SKM-1 (cell line): Measurements from ENCODE around the gene FBXO44.
"Not testable (repeated sequence)": the region's sequence is repeated elsewhere in the genome, so short reads cannot be mapped to it uniquely, and the experiment has no call there.

Experiments used
- DNase-seq: peaks from one replicate; lab custom pipeline; 2025; ENCODE audit not compliant: unreplicated experiment; lab: John Stamatoyannopoulos, UW

The FBXO44 gene, protein sequence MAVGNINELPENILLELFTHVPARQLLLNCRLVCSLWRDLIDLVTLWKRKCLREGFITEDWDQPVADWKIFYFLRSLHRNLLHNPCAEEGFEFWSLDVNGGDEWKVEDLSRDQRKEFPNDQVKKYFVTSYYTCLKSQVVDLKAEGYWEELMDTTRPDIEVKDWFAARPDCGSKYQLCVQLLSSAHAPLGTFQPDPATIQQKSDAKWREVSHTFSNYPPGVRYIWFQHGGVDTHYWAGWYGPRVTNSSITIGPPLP

DNA sequence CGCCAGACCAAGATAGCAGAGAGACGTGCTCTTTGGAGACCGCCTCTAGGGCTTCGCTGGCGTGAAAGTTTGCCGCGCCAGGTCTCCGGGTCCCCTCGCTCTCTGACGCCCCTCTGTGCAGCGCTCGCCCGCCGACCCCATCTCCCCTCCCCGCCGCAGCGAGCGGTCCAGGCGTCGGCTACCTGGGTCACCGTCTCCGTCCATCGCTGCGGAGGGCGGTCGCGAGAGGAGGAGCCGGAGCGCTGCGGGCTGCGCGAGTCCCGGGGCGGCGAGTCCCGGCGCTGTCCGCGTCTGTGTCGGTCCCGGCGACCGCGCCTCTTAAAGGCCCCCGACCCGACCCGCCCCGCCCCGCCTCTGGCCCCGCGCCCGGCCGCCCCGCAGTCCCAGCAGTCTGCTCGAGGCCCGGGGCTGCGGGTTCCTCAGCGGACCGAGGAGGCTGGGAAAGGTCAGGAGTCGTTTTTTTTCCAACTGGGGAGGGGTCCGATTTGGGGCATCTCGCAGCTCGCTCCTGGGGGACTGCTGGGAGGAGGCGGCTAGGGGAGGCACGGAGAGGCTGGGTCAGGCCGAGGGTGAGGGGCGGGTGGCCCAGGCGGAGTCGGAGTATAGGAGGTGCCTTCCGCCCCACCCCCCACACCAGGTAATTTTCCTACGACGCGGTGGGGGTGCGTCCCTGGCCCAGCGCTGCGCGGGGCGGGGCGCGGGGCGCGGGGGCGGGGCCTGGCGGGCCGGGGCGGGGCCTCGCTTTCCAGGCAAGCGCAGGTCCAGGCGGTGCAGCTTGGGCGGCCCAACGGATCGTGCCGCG lies at the start of gene FBXO44, which contains the start of gene FBXO2:
TSS of gene FBXO44 (plus strand) at position 741 of the 802 bp plus-strand sequence. CDS start 959 bp downstream, outside the sequence.
TSS of gene FBXO2 (minus strand) at position 293 of the 802 bp plus-strand sequence. CDS start at position 204, 89 bp downstream.
- DNase-seq: no peak

DNA sequence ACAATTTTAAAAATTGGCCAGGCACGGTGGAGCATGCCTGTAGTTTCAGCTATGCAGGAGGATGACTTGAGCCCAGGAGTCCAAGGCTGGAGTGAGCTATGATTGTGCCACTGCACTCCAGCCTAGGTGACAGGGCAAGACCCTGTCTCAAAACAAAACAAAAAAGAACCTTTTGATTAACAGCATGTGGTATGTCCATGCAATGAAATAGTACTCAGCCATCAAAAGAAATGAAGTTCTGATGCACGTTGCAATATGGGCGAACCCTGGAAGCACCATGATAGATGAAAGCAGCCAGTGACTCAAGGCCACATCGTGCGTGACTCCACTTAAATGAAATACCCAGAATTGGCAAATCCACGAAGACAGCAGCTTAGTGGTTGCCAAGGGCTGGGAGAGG lies 47.9 kb upstream of the FBXO44 start:
- DNase-seq: no peak

DNA sequence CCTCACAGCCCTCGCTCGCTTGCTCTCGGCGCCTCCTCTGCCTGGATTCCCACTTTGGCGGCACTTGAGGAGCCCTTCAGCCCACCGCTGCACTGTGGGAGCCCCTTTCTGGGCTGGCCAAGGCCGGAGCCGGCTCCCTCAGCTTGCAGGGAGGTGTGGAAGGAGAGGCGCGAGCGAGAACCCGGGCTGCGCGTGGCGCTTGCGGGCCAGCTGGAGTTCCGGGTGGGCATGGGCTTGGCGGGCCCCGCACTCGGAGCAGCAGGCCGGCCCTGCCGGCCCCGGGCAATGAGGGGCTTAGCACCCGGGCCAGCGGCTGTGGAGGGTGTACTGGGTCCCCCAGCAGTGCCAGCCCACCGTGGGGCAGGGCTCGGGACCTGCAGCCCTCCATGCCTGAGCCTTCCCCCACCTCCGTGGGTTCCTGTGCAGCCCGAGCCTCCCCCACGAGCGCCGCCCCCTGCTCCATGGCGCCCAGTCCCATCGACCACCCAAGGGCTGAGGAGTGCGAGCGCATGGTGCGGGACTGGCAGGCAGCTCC lies 46.0 kb upstream of the FBXO44 start:
- not testable (repeated sequence) for DNase-seq

DNA sequence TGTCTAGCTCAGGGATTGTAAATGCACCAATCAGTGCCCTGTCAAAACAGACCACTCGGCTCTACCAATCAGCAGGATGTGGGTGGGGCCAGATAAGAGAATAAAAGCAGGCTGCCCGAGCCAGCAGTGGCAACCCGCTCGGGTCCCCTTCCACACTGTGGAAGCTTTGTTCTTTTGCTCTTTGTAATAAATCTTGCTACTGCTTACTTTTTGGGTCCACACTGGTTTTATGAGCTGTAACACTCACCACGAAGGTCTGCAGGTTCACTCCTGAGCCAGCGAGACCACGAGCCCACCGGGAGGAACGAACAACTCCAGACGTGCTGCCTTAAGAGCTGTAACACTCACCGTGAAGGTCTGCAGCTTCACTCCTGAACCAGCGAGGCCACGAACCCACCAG lies 45.3 kb upstream of the FBXO44 start:
- not testable (repeated sequence) for DNase-seq

DNA sequence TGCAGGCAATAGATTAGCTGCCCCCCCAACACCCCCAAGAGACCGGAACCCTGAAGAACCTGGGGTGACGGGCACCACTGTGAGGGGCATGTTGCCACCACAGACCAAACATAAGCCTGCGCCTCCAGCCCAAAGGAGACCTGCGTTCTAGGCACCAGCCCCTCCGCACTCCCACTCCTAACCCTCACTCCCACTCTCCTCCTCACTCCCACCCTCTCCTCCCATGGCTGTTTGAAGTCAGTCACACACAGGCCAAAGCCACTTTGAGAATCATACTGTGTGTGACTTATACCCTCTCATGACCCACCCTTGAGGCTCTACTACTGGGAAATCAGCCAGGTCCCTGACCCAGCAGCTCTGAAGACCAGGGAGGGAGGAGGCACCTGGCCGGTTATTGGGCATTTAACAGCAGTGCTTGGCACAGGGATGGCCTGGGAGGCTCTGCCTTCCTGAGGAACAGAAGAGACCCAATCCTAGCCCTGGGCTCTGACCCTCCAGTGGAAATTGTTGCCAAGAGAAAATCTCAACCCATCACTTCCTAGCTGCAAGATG lies 44.0 kb upstream of the FBXO44 start:
- no peak for DNase-seq

DNA sequence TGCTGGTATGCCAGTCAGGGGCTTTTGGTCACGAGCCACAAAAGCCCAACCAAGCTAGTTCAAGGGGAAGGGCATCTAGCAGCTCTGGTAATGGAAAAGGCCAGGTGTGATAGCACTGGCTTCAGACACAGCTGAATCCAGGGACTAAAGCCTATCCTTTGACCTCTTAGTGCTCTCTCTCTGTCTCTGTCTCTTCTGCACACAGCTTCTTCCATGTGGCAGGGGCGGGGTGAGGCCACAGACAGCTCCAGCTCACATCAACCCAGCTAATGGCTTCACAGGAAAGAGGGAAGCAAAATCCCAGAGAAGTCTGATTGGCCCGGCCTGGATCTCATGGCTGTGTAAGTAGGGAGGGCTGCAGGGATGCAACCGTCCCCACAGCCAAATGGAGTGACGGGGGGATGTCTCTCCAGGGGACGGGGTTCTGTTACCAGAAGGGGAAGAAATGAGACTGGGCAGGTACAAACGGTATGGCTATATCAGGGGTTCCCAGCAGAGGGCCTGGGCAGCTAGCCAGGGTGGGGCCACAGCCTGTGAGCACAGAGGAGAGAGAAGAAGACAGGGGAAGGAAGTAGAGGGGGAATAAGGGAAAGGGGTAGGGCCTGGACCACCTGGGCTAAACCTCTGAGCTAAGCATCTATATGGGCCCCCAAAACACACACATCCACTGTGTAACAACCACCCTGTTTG lies 42.9 kb upstream of the FBXO44 start:
- no peak for DNase-seq

DNA sequence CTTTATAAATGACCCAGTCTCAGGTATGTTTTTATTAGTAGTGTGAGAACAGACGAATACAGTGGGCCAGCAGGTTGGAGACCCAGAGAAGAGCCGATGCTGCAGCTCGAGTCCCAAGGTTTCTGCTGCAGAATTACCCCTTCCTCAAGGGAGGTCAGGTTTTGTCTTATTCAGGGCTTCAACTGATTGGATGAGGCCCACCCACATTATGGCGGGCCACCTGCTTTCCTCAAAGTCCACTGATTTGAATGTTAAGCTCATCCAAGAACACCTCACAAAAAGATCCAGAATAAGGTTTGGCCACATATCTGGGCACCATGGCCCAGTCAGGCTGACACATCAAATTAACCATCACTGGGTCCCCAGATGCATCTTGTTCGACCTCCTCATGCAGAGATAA lies 41.3 kb upstream of the FBXO44 start:
- no peak for DNase-seq

DNA sequence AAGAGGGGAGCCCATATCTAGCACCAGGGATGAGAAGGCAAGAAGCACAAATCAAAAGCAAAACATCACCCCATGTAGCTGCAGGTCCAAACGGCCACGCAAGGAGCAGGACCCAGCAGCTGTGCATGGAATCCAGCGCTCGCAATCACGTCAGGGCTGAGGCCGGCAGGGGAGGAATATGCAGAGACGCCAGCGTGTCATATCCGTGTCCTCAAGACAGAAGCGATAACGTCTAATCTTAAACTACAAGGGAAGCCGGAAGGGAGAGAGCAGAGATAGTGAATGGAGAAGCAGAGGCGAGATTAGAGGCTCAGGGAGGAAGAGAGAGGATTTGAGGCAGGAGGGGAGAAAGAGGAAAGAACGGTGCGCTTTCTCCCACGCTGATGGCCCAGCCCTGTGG lies 39.6 kb upstream of the FBXO44 start:
- DNase-seq: no peak

DNA sequence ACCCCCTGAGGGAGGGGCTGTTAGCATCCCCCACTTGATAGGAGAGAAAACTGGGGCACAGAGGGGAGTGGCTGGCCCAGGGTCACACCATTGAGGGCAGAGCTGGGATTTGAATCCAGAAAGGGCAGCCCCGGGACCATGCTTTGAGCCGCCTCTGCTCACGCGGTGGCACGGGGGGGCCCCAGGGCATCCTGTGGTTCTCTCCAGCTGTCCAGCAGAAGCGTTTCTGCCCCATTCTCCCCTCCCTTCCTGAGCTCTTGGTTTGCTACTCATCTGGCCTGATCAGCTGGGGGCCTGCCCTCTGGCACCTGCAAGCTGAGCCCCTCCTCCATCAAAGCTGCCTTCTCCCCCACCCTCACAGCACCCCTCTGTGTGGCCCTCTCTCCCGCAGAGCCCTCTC lies 37.9 kb upstream of the FBXO44 start:
- DNase-seq: no peak

DNA sequence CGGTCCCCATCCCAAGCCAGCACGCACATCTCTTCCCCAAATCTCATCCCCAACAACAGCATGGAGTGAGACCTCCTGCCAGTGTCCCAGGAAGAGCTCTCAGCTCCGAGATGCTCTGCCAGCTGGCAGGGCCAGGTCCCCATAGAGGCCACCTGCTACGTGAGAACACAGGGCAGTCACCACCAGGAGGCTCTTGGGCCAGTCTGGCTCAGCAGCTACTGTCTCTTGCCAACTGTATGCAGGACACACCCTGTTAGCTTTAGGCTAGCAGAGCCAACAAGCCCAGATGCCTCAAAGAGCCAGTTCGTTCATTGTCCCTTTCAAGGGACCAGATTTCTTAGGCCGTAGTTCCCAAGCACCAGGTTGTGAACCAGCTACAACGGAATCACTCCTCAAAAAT lies 37.4 kb upstream of the FBXO44 start:
- DNase-seq: no peak

DNA sequence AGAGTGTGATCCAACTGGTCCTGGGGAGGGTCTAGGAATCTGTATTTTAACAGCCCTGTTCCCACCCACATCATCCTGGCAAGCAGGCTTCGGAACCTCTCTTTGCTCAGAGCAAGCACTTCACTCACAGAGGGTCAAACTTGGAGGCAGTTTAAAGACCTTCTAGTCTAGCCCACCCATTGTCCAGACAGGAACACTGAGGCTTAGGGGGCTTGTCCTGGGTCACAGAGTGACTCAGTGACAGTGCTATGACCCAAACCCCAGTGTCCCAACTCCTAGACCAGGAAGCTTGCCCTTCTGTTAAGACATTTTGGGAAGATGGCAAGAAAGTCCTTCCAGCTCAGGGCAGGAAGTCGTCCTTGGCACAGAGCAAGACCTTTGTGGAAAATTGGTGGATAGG lies 36.9 kb upstream of the FBXO44 start:
- DNase-seq: no peak

DNA sequence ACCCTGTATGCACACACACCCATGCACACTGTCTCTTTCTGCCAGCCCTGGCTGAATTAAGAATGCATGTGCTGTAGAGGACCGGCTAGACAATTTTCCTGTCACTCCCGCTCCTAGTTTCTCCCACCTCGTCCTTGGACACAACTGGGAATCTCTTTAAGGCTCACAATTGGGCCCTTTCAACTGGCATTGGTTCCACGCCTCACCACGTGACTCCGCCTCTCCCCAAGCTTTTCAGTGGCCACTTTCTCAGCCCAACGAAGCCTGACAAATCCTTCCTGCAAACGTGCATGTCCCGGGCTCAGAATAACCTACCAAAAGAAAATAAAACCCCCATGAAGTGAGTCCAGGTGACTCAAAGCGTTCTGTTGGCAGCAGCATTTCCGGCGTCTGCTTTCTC lies 34.3 kb upstream of the FBXO44 start:
- no peak for DNase-seq

DNA sequence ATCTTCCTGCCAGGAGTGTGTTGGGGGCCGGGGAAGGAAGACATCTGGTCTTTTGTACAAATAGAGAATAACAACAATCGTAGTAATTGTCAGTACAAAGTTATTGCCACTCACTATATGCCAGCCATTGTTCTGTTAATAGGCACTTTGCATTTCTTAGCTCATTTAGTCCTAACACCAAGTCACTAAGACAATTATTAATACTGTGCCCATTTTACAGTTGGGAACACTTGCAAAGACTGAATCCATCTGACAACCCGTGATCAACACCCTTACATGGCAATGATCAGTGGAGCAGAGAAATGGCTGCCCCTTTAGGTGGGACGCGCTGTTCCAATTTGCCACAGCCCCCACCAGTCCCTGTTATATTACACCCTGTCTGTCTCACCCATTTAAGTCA lies 33.8 kb upstream of the FBXO44 start:
- DNase-seq: no peak

DNA sequence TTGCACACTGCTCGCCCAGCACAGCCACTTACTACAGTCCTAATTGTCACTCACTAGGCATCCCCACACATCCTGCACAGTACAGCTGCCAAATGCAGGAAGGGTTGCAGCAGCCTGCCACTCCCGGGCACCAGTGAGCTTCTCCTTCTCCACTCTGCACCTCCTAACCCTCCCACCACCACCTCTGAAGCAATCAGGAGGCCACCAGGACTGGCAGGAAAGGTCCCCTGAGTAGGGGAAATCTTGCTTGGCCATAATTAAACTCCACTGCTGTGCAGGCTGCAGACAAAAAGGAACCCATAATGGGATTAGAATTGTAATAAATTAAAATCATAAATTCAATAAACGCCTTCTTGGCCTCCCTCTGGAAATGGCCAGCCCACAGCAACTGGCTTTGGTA lies 32.3 kb upstream of the FBXO44 start:
- DNase-seq: no peak

DNA sequence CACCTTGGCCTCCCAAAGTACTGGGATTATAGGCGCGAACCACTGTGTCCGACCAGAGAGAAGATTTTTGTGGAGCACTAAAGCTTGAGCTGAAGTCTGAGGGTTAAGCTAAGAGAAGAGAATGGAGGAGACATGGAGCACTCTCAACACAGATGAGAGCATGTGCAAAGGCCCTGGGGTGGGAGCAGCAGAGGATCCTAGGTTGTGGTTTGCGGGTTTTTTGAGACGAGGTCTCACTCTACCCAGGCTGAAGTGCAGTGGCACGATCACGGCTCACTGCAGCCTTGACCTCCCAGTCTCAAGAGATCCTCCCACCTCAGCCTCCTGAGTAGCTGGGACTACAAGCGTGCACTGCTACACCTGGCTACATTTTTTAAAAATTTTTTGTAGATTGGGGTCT lies 31.0 kb upstream of the FBXO44 start:
- no peak for DNase-seq

DNA sequence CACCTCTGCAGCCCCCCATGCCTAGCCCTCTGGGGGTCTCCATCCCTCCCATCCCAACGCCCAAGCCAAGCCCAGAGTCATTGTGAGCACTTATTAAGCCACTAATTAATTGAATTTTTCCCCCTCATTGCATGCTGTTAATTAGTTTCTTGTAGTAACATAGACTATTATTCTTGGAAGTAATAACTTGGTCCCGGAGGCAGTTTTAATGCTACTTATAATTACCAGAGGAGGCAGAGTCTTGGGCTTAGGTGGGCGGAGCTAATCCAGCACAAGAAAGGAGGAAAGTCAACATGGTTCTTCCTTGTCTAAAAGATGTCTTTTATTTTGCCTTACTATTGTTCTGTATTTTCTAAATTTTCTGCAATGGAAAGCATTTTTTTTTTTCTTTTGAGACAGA lies 28.1 kb upstream of the FBXO44 start:
- DNase-seq: no peak

DNA sequence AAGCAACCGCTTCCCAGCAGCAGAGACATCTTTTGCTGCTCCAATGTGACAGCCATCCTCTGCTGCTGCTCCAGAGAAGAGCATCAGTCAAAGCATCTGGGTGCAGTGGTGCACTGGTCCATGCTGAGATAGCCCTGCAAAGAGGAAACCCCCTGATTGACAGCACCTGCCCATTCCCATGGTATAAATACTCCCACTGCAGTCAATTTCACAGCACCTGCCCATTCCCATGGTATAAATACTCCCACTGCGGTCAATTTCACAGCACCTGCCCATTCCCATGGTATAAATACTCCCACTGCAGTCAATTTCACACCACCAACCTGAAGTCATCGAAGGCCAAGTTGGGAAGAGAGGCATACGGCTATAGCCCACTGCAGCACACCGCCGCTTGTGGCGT lies 25.9 kb upstream of the FBXO44 start:
- no peak for DNase-seq

DNA sequence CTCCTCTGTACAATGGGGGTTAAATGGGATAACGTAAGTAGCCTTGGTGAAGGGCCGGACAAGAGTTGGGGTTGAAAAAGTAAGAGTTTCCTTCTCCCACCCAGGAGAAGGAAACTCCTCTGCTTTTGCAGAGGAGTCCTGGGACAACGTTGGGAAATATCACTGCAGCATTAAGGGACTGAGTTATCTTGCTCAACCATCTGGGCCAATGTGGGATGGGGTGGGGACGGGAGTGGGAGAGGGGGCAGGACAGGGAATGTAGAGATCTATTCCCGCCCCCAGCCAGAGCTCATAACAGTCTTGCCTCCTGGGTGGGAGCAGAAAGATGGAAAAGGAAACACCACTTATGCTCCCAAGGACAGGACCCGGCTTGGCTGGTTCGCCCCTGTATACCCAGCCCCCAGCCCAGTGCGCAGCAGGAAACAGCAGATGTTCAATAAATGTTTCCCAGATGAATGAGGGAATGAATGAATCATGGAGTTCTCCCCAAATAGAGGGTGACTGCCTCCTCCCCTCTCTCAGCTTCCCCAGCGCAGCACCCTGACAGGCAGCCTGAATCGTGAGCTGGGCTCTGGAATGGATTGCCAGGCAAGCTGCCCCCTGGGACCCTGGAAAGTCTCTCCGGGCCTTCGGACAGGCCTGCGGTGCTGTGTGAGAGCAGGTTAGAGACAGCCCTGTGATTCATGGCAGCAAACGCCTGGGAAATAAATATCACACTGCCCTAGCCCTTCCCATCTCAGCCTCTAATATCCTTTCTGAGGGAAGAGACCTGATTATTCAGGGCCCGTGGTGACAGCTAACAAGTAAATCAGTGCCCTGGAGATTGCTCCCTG lies 25.3 kb upstream of the FBXO44 start:
- DNase-seq: no peak

DNA sequence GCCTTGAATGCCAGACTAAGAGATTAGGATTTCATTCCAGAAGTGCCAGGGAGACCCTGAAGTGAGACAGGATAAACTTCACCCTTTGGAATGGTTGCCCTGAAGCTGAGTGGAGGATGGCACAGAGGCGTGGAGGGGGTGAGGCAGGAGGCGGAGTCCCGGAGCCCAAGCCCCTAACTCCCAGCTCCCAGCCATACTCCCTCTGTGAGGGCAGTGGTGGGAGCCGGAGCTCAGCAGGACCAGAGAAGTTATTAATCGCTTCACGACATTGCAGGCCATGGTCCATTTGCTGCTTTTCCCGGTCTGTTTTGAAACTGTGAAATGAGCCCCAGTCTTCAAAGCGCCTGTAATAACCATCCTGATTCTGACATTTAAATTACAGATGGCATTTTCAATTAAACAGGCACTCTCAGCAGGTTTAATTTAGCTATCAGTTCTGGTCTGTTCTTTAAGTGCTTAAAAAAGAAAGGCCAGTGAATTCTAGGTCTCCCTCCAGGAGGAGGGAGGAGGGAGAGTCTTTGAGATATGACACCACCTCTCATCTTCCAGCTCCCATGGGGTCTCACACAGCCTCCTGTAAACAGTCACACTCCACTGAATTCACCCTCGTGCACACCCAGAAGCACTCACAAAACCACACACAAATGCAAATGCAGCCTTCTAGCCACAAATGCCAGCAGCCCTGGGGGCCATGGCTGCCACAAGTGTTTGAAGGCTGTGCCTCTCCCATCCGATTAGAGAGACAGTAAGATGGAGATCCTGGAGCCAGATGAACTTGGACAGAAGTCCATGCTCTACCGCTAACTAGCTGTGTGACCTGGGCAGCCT lies 20.1 kb upstream of the FBXO44 start:
- no peak for DNase-seq

DNA sequence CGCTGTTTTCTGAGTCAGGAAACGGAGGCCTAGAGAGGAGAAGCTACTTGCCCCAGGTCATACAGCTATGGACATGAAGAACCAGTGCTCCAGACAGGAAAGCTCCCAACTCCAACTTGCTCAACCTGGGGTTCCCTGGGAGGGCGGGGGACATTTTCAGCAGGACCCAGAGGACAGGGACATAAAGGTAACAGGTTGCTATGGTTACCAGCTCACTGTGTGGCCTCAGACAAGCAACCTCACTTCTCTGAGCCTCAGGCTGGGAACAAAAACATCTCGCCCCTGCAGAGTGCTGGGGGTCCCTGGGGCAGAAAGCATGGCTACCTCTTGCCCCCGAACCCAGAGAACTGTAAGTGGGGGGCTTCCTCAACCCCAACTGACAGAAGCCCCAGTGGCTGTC lies 16.6 kb upstream of the FBXO44 start:
- no peak for DNase-seq
